M059J (cell line): ENCODE measurements around the gene EEA1. TPM values are rescaled to one million over a fixed set of nuclear protein-coding genes. Genes with fewer than 3 reads are reported as not detected.
"Not testable (repeated sequence)": the region's sequence is repeated elsewhere in the genome, so short reads cannot be mapped to it uniquely, and the experiment has no call there.

Experiments used
- DNase-seq: peaks from one replicate; pipeline ENCODE4 v3.0.0-alpha.2; 2012; ENCODE audit warnings: low read depth
- total RNA-seq: library from RNA; depleted of rRNA; stranded (reverse); fragments of >200 nt; shearing (Covaris generic); gene quantifications from 2 replicates; pipeline ENCODE4 v1.2.3, GENCODE V29; 2014; rRNA removed

EEA1 gene
- 8.0 and 13.3 TPM in 2 replicates for total RNA-seq

- peak; percentile 92 for DNase-seq
Measured at GRCh38 chr12:92928962-92929915, at the start of gene EEA1. EEA1 (minus strand) TSS chr12:92929295; CDS start chr12:92929066, 229 bp downstream.

GRCh38 chr12:92978607-92979006 lies 49.5 kb upstream of the EEA1 start:
- DNase-seq = no peak

GRCh38 chr12:92977326-92977725 lies 48.2 kb upstream of the EEA1 start:
- no peak for DNase-seq

- no peak for DNase-seq
Measured at GRCh38 chr12:92974759-92975158, 45.7 kb upstream of the EEA1 start.

- DNase-seq = peak; percentile 36
Measured at GRCh38 chr12:92973614-92974013, 44.5 kb upstream of the EEA1 start.

- DNase-seq = peak; percentile 78
Measured at GRCh38 chr12:92971859-92972524, 42.9 kb upstream of the EEA1 start.

GRCh38 chr12:92968176-92968813 lies 39.2 kb upstream of the EEA1 start:
- peak; percentile 37 for DNase-seq

- not testable (repeated sequence) for DNase-seq
Measured at GRCh38 chr12:92964378-92964777, 35.3 kb upstream of the EEA1 start.

- peak; percentile 76 for DNase-seq
Measured at GRCh38 chr12:92961949-92962348, 32.9 kb upstream of the EEA1 start.

GRCh38 chr12:92955997-92956663 lies 27.0 kb upstream of the EEA1 start:
- DNase-seq = peak; percentile 68

- no peak for DNase-seq
Measured at GRCh38 chr12:92953747-92954146, 24.7 kb upstream of the EEA1 start.

- no peak for DNase-seq
Measured at GRCh38 chr12:92952394-92952793, 23.3 kb upstream of the EEA1 start.

GRCh38 chr12:92951006-92951405 lies 21.9 kb upstream of the EEA1 start:
- DNase-seq = no peak

GRCh38 chr12:92950011-92950410 lies 20.9 kb upstream of the EEA1 start:
- DNase-seq = no peak

- no peak for DNase-seq
Measured at GRCh38 chr12:92949466-92949865, 20.4 kb upstream of the EEA1 start.

- DNase-seq = no peak
Measured at GRCh38 chr12:92947589-92948215, 18.6 kb upstream of the EEA1 start.

- DNase-seq = no peak
Measured at GRCh38 chr12:92945659-92946220, 16.6 kb upstream of the EEA1 start.

GRCh38 chr12:92943482-92944250 lies 14.6 kb upstream of the EEA1 start:
- DNase-seq = peak; percentile 49

- peak; percentile 93 for DNase-seq
Measured at GRCh38 chr12:92942905-92943304, 13.8 kb upstream of the EEA1 start.

GRCh38 chr12:92939116-92939515 lies 10.0 kb upstream of the EEA1 start:
- no peak for DNase-seq
